ENCODE measurements around the gene ARPC2. TPM values are rescaled to one million over a fixed set of nuclear protein-coding genes. Genes with fewer than 3 reads are reported as not detected.

The ARPC2 gene
- total and polyA plus RNA-seq, 7 donors: 235 to 517 (median 267) TPM

DNA sequence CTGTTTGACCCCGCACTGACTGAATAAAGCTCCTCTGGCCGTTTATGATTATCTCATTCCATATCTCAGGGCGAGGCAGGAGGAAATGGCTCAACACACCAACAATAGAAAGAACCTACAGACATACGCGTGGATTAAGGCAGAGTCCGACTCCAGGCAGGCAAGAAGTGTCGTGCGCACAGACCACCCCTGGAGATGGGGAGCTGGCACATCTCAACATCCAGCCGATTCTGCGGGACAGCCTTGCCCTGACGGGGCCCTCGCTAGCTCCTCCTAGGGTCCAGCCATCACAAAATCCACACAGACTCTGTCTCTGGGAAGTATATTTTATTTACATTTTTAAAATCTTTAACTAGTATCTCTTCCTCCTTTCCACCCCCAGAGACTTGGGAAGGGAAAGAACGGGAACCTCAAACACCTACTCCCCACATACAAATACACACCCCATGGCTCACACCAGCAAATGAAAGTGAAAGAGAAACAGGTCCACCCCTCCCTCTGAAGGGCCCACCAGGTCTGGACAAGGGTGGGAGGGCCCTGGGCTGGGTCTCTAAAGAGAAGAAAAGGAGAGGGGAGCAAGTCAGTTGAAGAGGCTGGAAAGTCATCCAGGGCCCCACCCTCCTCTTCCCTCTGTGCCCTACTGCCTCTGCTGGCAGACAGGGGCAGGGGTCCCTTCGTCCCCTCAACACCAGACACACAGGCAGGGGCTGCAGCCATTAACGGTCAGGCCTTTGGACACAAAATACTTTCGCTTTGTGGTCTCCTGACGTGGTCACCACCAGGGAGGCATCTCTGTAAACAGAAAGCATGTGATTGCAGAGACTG is 47.0 kb downstream of the ARPC2 start:
- Histone ChIP-seq H3K4me1 (peaks cover 0 to 69% (median 62%) of the 10 kb centered on the region in 4 donors), H3K27ac (peak overlapping the region in 3 of 4 donors; percentile 18 to 82 (median 49)), H3K36me3 (peaks cover 29 to 48% (median 33%) of the 10 kb centered on the region in 4 donors), H3K27me3 (no peaks in the 10 kb centered on the region), H3K9me3 (no peaks in the 10 kb centered on the region), H3K4me3 (no peak overlapping the region)
- intact Hi-C loops (cut with DNase I): no loop called here
- TF ChIP-seq EP300 (IDR thresholded peaks at IDR 0.05) (no peak), POLR2AphosphoS5 (IDR thresholded peaks at IDR 0.05) (no peak), POLR2A (IDR thresholded peaks at IDR 0.05) (no peak)
- TF ChIP-seq, protein P1, sequence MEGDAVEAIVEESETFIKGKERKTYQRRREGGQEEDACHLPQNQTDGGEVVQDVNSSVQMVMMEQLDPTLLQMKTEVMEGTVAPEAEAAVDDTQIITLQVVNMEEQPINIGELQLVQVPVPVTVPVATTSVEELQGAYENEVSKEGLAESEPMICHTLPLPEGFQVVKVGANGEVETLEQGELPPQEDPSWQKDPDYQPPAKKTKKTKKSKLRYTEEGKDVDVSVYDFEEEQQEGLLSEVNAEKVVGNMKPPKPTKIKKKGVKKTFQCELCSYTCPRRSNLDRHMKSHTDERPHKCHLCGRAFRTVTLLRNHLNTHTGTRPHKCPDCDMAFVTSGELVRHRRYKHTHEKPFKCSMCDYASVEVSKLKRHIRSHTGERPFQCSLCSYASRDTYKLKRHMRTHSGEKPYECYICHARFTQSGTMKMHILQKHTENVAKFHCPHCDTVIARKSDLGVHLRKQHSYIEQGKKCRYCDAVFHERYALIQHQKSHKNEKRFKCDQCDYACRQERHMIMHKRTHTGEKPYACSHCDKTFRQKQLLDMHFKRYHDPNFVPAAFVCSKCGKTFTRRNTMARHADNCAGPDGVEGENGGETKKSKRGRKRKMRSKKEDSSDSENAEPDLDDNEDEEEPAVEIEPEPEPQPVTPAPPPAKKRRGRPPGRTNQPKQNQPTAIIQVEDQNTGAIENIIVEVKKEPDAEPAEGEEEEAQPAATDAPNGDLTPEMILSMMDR (IDR thresholded peaks at IDR 0.05): no peak
- WGBS, 2 donors: 16 to 51% methylated on average over 17 of the region's 17 CpGs
- peak; percentile 64 for DNase-seq

DNA sequence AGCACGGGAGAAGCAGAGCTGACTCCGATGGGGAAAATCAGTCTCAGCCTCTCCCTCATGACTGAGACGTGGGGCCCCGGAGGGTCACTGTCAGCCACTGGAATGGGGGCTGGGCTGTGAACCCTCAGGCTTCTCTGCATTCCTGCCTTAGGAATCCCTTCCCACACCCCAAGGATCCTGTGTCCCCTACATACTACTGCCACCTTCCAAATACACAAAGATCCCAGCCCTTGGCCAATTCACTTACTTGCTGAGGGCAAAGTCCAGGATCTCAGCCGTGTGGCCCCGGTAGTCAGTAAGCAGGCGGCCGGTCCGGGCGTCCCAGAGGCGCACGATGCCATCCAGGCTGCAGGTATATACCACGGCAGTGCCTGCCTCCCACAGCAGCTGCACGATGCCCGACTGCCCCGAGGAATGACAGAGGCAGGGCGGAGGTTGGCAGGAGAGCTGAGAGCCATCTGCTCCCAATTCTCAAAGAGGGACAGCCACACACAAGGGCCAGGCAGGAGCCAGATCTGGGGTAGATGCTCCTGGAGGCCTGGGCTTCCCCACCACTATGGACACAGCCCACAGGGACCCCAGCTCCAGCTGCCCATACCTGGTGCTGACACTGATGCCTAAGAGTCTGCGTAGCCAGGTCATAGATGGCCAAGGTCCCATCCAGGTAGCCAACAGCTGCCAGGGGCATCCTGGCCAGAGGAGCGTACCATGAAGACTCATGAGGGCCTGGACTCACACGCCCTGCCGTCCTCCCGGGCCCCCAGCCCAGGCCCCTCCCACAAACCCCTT is 48.0 kb downstream of the ARPC2 start:
- Histone ChIP-seq H3K36me3 (peaks cover 29 to 48% (median 33%) of the 10 kb centered on the region in 4 donors), H3K4me1 (peaks cover 0 to 64% (median 57%) of the 10 kb centered on the region in 4 donors), H3K4me3 (no peak overlapping the region), H3K27me3 (no peaks in the 10 kb centered on the region), H3K27ac (peak overlapping the region in 3 of 4 donors; percentile 18 to 82 (median 49)), H3K9me3 (no peaks in the 10 kb centered on the region)
- intact Hi-C loops (cut with DNase I): no loop called here
- DNase-seq: peak; percentile 63
- 29 to 74% methylated on average over 22 of the region's 22 CpGs for WGBS, 2 donors
- TF ChIP-seq, protein P1 (IDR thresholded peaks at IDR 0.05): no peak
- TF ChIP-seq POLR2AphosphoS5 (IDR thresholded peaks at IDR 0.05) (no peak), EP300 (IDR thresholded peaks at IDR 0.05) (no peak), POLR2A (IDR thresholded peaks at IDR 0.05) (no peak)

DNA sequence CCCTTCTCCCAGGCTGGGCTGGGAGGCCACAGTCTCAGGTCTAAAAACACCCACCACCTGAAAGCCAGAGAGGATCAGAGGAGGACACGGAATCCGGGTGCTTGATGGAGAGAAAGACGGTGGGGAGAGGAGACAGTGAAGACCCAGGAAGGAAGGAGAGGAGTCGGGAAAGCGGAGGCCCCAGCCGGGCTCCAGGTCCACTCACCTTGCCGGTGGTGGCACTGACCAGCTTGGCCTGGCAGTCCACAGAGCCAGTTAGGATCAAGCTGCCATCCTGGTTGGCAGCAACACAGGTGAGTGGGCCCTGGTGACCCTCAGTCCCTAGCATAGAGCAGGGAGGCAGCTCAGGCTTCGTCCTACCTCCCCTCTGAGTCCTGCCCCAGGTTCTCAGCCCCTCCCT is 48.6 kb downstream of the ARPC2 start:
- Histone ChIP-seq H3K36me3 (peaks cover 29 to 48% (median 33%) of the 10 kb centered on the region in 4 donors), H3K4me1 (peaks cover 0 to 57% (median 52%) of the 10 kb centered on the region in 4 donors), H3K27ac (no peak overlapping the region), H3K4me3 (no peak overlapping the region), H3K27me3 (no peaks in the 10 kb centered on the region), H3K9me3 (no peaks in the 10 kb centered on the region)
- DNase-seq: no peak
- intact Hi-C loops (cut with DNase I): no loop called here
- WGBS, 2 donors: 86 to 93% methylated on average over 8 of the region's 8 CpGs
- no peak for TF ChIP-seq POLR2AphosphoS5 (IDR thresholded peaks at IDR 0.05)
- TF ChIP-seq, protein P1 (IDR thresholded peaks at IDR 0.05): no peak
- TF ChIP-seq EP300 (IDR thresholded peaks at IDR 0.05): no peak
- TF ChIP-seq POLR2A (IDR thresholded peaks at IDR 0.05): no peak

DNA sequence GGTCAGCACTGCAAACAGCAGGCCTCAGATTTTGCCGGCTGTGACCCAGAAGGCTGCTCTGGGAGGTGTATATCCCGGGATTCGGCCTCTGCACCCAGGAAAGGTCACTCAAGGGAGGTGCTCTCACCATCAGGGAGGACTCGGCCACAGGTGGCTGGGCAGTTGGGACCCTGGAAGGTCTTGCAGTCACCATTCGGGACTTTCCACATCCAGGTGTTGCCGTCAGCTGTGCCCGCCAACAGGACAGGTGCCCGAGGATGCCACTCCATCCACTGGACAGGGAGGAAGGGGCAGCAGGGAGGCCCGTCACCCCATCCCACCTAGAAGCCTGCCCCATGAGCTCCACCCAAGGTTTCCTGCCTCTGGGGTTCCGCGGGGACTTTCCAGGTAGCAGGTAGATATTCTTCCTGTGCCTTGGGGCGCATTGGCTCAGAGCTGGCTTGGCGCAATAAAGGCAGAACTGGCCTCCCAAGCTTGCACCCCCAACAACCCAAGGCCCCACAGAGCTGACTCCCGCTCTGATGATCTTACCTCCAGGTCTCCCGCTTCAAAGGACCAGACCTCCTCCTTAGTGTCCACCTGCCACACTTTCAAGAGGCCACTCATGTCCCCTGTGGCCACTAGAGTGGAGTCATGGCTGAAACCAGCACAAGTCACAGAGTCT is 49.5 kb downstream of the ARPC2 start:
- no peaks in the 10 kb centered on the region for H3K9me3 ChIP-seq
- WGBS, 2 donors: 91 to 97% methylated on average over 15 of the region's 15 CpGs
- no peak overlapping the region for H3K27ac ChIP-seq
- no peak for TF ChIP-seq POLR2AphosphoS5 (IDR thresholded peaks at IDR 0.05)
- TF ChIP-seq, protein P1 (IDR thresholded peaks at IDR 0.05): no peak
- no peak for TF ChIP-seq EP300 (IDR thresholded peaks at IDR 0.05)
- no peak for TF ChIP-seq POLR2A (IDR thresholded peaks at IDR 0.05)
- H3K4me1 ChIP-seq: peaks cover 0 to 57% (median 51%) of the 10 kb centered on the region in 4 donors
- DNase-seq: no peak
- no peak overlapping the region for H3K4me3 ChIP-seq
- intact Hi-C loops (cut with DNase I): no loop called here
- peaks cover 29 to 48% (median 33%) of the 10 kb centered on the region in 4 donors for H3K36me3 ChIP-seq
- H3K27me3 ChIP-seq: no peaks in the 10 kb centered on the region
